ENCODE data around the gene PIP4K2A. TPM values are rescaled to one million over a fixed set of nuclear protein-coding genes. Genes with fewer than 3 reads are reported as not detected.

PIP4K2A gene
- total and polyA plus RNA-seq, 2 experiments from 2014 or later: 39.9 to 40.1 TPM

- no peaks in the 10 kb centered on the region for H3K27me3 ChIP-seq (ENCODE audit: insufficient read depth)
- H3F3A ChIP-seq (replicated peaks; ENCODE audit: low read depth): no peaks in the 10 kb centered on the region; the same call in 1 of the 2 replicates
- Mint-ChIP-seq H3K27ac (no peak overlapping the region), H3K36me3 (ENCODE audit: low read depth) (no peaks in the 10 kb centered on the region), H3K27me3 (ENCODE audit: insufficient read depth, low read depth, poor library complexity) (no peaks in the 10 kb centered on the region), H3K4me3 (no peak overlapping the region), H3K4me1 (peaks cover 63% of the 10 kb centered on the region), H3K9me3 (no peaks in the 10 kb centered on the region)
- no peak overlapping the region for H3K4me3 ChIP-seq
- H3K27ac ChIP-seq (ENCODE audit: low read depth): no peak overlapping the region
- H3K4me1 ChIP-seq (ENCODE audit: insufficient read depth): peaks cover 77% of the 10 kb centered on the region
- H3K9me2 ChIP-seq (ENCODE audit: insufficient read depth): no peaks in the 10 kb centered on the region
- no peak for DNase-seq (ENCODE audit: low spot score)
- TF ChIP-seq NANOG (IDR thresholded peaks at IDR 0.05; ENCODE audit: borderline replicate concordance) (no peak), EZH2 (IDR thresholded peaks at IDR 0.05; ENCODE audit: low read depth, unreplicated experiment) (no peak), EZH2phosphoT487 (IDR thresholded peaks at IDR 0.05; ENCODE audit: unreplicated experiment) (no peak), CTCF (conservative IDR thresholded peaks at IDR 0.05; ENCODE audit: low read depth in 2 of 2) (no peak), JUNB (IDR thresholded peaks at IDR 0.05; ENCODE audit: unreplicated experiment) (no peak)
- peaks cover 100% of the 10 kb centered on the region for H3K79me2 ChIP-seq (replicated peaks; ENCODE audit: insufficient read depth)
- no peaks in the 10 kb centered on the region for H4K20me1 ChIP-seq (replicated peaks; ENCODE audit: insufficient read depth)
- no peak for ATAC-seq
- 0 out of 2 replicates have a peak overlapping the region, but pooled peaks have one; percentile 12 for H3K4me2 ChIP-seq
- no peak overlapping the region for H2AFZ ChIP-seq
- H3K36me3 ChIP-seq (ENCODE audit: insufficient read depth): no peaks in the 10 kb centered on the region
Observed at GRCh38 chr10:22676435-22676834, 37.9 kb downstream of the PIP4K2A start.

- Histone ChIP-seq H3K4me2 (peak overlapping the region; percentile 21), H3K9me2 (ENCODE audit: insufficient read depth) (no peaks in the 10 kb centered on the region), H3K4me1 (ENCODE audit: insufficient read depth) (peaks cover 73% of the 10 kb centered on the region), H3F3A (replicated peaks; ENCODE audit: low read depth) (no peaks in the 10 kb centered on the region; the same call in 1 of the 2 replicates), H3K36me3 (ENCODE audit: insufficient read depth) (no peaks in the 10 kb centered on the region), H3K27me3 (ENCODE audit: insufficient read depth) (no peaks in the 10 kb centered on the region), H2AFZ (no peak overlapping the region), H4K20me1 (replicated peaks; ENCODE audit: insufficient read depth) (no peaks in the 10 kb centered on the region), H3K79me2 (replicated peaks; ENCODE audit: insufficient read depth) (peaks cover 100% of the 10 kb centered on the region), H3K27ac (ENCODE audit: low read depth) (no peak overlapping the region; the same call in 1 of the 2 replicates), H3K4me3 (no peak overlapping the region)
- no peaks in the 10 kb centered on the region for H3K9me3 Mint-ChIP-seq
- H3K36me3 Mint-ChIP-seq (ENCODE audit: low read depth): no peaks in the 10 kb centered on the region
- no peak for DNase-seq (ENCODE audit: low spot score)
- no peak for ATAC-seq
- H3K27me3 Mint-ChIP-seq (ENCODE audit: insufficient read depth, low read depth, poor library complexity): peaks cover 2% of the 10 kb centered on the region
- no peak overlapping the region for H3K27ac Mint-ChIP-seq
- no peak overlapping the region for H3K4me3 Mint-ChIP-seq
- peaks cover 59% of the 10 kb centered on the region for H3K4me1 Mint-ChIP-seq
- no peak for TF ChIP-seq EZH2 (IDR thresholded peaks at IDR 0.05; ENCODE audit: low read depth, unreplicated experiment)
- TF ChIP-seq ZNF462 (CRISPR knock-in tag; IDR thresholded peaks at IDR 0.05): no peak
- no peak for TF ChIP-seq STAT1 (IDR thresholded peaks at IDR 0.05; ENCODE audit: unreplicated experiment)
- no peak for TF ChIP-seq ZNF114 (CRISPR knock-in tag; IDR thresholded peaks at IDR 0.05)
- no peak for TF ChIP-seq ZNF331 (CRISPR knock-in tag; IDR thresholded peaks at IDR 0.05; ENCODE audit: low read depth)
- TF ChIP-seq REST (IDR thresholded peaks at IDR 0.05; ENCODE audit: unreplicated experiment): no peak
- TF ChIP-seq POLR2AphosphoS5 (IDR thresholded peaks at IDR 0.05; ENCODE audit: low read depth): no peak
- TF ChIP-seq EZH2phosphoT487 (IDR thresholded peaks at IDR 0.05; ENCODE audit: unreplicated experiment): no peak
- TF ChIP-seq NANOG (IDR thresholded peaks at IDR 0.05; ENCODE audit: borderline replicate concordance): no peak
Observed at GRCh38 chr10:22674573-22674930, 39.8 kb downstream of the PIP4K2A start.
